Measurements from ENCODE around the gene FUBP3. TPM values are rescaled to one million over a fixed set of nuclear protein-coding genes. Genes with fewer than 3 reads are reported as not detected.

FUBP3 gene
- total and polyA plus RNA-seq, 4 experiments from 2014 or later, result 27.6 to 46.5 (median 40.4) TPM

DNA sequence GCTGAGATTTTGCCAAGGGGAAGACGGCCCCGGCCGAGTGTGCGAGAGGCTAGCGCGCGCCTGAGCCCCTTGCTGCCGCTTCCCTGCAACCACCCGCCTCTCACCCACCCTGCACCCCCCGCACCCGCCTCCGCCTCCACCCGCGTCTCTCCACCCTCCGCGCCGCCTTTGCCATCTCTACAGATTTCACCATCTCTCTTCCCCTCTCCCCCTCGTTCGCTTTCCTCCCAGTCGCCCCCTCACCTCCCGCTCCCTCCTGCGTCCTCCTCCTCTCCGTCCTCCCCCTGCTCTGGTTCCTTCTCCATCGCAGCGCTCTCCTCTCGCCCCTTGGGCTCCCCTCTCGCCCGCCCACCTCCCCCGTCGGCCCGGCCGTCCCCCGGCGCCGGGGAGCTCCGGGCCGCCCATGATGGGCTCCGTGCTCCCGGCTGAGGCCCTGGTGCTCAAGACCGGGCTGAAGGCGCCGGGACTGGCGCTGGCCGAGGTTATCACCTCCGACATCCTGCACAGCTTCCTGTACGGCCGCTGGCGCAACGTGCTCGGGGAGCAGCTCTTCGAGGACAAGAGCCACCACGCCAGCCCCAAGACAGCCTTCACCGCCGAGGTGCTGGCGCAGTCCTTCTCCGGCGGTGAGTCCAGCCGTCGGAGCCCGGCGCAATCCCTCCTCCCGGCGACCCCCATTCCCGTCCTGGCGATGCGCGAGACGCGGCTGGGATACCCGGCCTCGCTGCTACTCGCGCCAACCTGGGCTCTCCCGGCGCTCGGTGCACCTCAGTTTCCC, 85.1 kb downstream of the FUBP3 start, which contains the start of gene PRDM12:
PRDM12 (plus strand) TSS at position 344 of the 778 bp plus-strand sequence; CDS start at position 404, 60 bp downstream.
- Mint-ChIP-seq H3K9me3 (peaks cover 0 to 2% (median 0%) of the 10 kb centered on the region in 8 donors), H3K4me1 (peaks cover 5 to 29% (median 22%) of the 10 kb centered on the region in 4 donors), H3K36me3 (no peaks in the 10 kb centered on the region), H3K4me3 (peak within 1 kb of the TSS in 7 of 8 donors; percentile 46 to 83 (median 75)), H3K27ac (no peak within 1 kb of the TSS), H3K27me3 (peaks cover 38 to 42% of the 10 kb centered on the region in 2 donors)
- POLR2A ChIA-PET (ENCODE audit: partially characterized antibody), result no interaction called here
- intact Hi-C loops (cut with micrococcal nuclease), result no loop called here
- H3K9me3 ChIP-seq (ENCODE audit: control insufficient read depth in 1 of 2, low read length in 2 of 2), result no peaks in the 10 kb centered on the region
- no peak within 1 kb of the TSS for H3K27ac ChIP-seq (ENCODE audit: low read depth, low read length)
- no peaks in the 10 kb centered on the region for H3K36me3 ChIP-seq (ENCODE audit: insufficient read depth, low read length)
- H3K27me3 ChIP-seq (ENCODE audit: insufficient read depth, low read length), result peaks cover 29% of the 10 kb centered on the region
- CTCF ChIA-PET (ENCODE audit: partially characterized antibody), result no interaction called here
- H3K4me3 ChIP-seq (ENCODE audit: low read length in 2 of 2), result no peak within 1 kb of the TSS
- DNase-seq, result no peak
- peaks cover 53% of the 10 kb centered on the region for H3K4me1 ChIP-seq (ENCODE audit: insufficient read depth, low read length)

DNA sequence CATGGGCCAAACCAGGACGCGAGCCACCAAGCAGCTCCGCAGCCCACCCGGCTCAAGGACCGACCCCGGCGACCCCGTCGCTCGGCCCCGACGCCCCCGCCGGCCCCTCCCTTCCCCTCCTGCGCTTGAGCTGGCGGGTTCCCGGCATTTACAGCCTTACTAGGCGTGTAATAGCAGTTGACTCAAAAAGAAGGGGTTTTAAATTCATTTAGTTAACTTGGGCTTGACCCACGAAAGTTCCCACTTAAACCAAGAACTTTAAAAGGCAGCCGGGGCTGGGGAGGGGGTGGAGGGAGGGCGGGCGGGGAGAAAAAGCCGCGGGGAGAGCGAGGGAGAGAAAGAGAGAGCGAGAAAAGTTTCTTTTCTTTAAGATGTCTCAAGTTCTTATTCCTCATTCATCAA, 85.7 kb downstream of the FUBP3 start:
- peaks cover 5 to 29% (median 21%) of the 10 kb centered on the region in 4 donors for H3K4me1 Mint-ChIP-seq
- ChIA-PET POLR2A (ENCODE audit: partially characterized antibody) (no interaction called here), CTCF (ENCODE audit: partially characterized antibody) (no interaction called here)
- H3K4me1 ChIP-seq (ENCODE audit: insufficient read depth, low read length), result peaks cover 53% of the 10 kb centered on the region
- no peak overlapping the region for H3K27ac ChIP-seq (ENCODE audit: low read depth, low read length)
- H3K9me3 ChIP-seq (ENCODE audit: control insufficient read depth in 1 of 2, low read length in 2 of 2), result no peaks in the 10 kb centered on the region
- H3K36me3 ChIP-seq (ENCODE audit: insufficient read depth, low read length), result no peaks in the 10 kb centered on the region
- peaks cover 29% of the 10 kb centered on the region for H3K27me3 ChIP-seq (ENCODE audit: insufficient read depth, low read length)
- peaks cover 0 to 2% (median 0%) of the 10 kb centered on the region in 8 donors for H3K9me3 Mint-ChIP-seq
- intact Hi-C loops (cut with micrococcal nuclease), result no loop called here
- no peak for DNase-seq
- no peak overlapping the region for H3K4me3 ChIP-seq (ENCODE audit: low read length in 2 of 2)
- no peak overlapping the region for H3K27ac Mint-ChIP-seq
- peaks cover 36 to 40% of the 10 kb centered on the region in 2 donors for H3K27me3 Mint-ChIP-seq
- H3K4me3 Mint-ChIP-seq, result peak overlapping the region in 7 of 8 donors; percentile 46 to 83 (median 75)
- H3K36me3 Mint-ChIP-seq, result no peaks in the 10 kb centered on the region

DNA sequence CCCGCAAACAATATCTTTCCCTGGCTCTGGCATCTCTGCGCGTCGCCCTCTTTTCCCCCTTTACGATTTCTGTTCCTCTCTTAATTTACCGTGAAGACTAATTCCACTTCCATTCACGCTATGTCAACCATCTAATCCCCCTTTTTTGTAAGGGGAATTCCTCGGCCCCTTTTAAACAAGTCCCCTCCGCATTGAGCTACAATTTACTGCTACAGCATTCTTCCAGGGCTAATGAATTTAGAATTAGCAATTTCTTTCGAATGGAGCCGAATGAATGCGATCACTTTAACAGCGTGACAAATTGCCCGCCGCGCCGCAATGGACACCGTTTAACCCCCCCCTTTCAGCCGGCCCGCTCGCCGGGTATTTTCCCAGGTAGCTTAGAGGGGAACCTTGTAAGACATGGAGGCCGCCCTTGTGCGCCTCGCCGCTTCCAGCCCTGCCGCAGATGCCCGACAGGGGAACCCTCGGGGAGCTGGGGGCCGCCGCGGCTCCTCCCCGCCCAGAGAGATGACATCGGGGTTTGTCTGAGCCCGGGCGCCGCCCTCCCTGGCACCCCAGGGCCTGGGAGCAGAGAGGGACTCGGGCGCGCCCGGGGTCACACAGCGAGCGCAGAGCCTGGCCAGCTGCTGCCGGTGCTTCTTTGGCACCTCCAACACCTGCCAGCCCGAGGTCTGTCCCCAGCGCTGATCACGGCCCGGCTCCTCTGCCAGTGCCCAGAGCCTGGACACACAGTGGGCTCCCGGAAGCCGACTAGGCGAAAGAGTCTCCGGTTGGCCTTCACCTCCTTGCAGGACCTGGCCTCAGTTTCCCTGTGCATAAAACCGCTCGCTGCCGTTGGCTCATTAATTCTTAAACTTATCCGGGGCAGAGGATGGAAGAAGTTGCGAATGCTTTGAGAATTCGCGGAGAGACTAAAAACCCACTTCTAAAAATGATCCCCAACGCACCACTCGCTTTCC, 86.3 kb downstream of the FUBP3 start:
- ChIA-PET POLR2A (ENCODE audit: partially characterized antibody) (interaction anchor here (0.9 to 1.0 kb wide), 2 partner anchors 16 to 39 kb away, joined by 3 read pairs; no protein-coding TSS in a partner anchor), CTCF (ENCODE audit: partially characterized antibody) (no interaction called here)
- H3K27ac ChIP-seq (ENCODE audit: low read depth, low read length), result no peak overlapping the region
- DNase-seq, result no peak
- intact Hi-C loops (cut with micrococcal nuclease), result no loop called here
- H3K27me3 ChIP-seq (ENCODE audit: insufficient read depth, low read length), result peaks cover 29% of the 10 kb centered on the region
- Mint-ChIP-seq H3K27ac (no peak overlapping the region), H3K36me3 (no peaks in the 10 kb centered on the region), H3K9me3 (peaks cover 0 to 2% (median 0%) of the 10 kb centered on the region in 8 donors), H3K4me1 (peaks cover 5 to 29% (median 21%) of the 10 kb centered on the region in 4 donors), H3K4me3 (peak overlapping the region in 7 of 8 donors; percentile 46 to 83 (median 75)), H3K27me3 (peaks cover 35 to 43% of the 10 kb centered on the region in 2 donors)
- no peak overlapping the region for H3K4me3 ChIP-seq (ENCODE audit: low read length in 2 of 2)
- no peaks in the 10 kb centered on the region for H3K36me3 ChIP-seq (ENCODE audit: insufficient read depth, low read length)
- no peaks in the 10 kb centered on the region for H3K9me3 ChIP-seq (ENCODE audit: control insufficient read depth in 1 of 2, low read length in 2 of 2)
- H3K4me1 ChIP-seq (ENCODE audit: insufficient read depth, low read length), result peaks cover 52% of the 10 kb centered on the region

DNA sequence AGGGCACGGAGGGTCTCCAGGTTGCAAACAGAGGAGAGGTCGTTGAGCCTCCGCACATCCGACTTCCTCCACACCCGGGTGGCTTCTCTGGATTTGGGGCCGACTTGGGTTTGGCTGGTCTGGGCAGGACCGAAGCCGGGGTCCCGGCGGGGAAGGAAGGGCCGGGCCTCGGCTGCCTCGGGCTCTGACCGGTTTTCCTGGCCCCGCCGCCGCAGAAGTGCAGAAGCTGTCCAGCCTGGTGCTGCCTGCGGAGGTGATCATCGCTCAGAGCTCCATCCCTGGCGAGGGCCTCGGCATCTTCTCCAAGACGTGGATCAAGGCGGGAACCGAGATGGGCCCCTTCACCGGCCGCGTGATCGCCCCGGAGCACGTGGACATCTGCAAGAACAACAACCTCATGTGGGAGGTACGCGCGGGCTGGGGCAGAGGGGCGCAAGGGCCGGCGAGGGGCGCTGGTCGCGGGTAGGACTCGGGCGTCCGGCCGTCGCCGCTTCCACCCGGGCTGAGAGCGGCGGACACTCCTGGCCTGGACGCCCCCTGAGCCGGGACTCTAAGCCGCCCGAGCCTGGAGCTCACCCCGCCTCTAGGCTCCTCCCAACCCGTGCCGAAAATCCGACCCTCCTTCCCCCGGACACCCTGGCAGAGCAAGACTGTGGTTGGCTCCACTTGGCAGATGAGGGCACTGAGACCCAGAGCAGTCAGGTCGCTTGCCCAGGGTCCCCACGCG, 87.2 kb downstream of the FUBP3 start:
- ChIA-PET CTCF (ENCODE audit: partially characterized antibody) (no interaction called here), POLR2A (ENCODE audit: partially characterized antibody) (interaction anchor here (0.9 to 1.0 kb wide), 2 partner anchors 16 to 38 kb away, joined by 3 read pairs; no protein-coding TSS in a partner anchor)
- H3K27ac ChIP-seq (ENCODE audit: low read depth, low read length), result no peak overlapping the region
- intact Hi-C loops (cut with micrococcal nuclease), result no loop called here
- peaks cover 35 to 43% of the 10 kb centered on the region in 2 donors for H3K27me3 Mint-ChIP-seq
- no peak for DNase-seq
- peaks cover 43% of the 10 kb centered on the region for H3K4me1 ChIP-seq (ENCODE audit: insufficient read depth, low read length)
- peak overlapping the region in 2 of 8 donors; percentile 2 to 28 for H3K4me3 Mint-ChIP-seq
- H3K4me3 ChIP-seq (ENCODE audit: low read length in 2 of 2), result no peak overlapping the region
- peaks cover 5 to 29% (median 20%) of the 10 kb centered on the region in 4 donors for H3K4me1 Mint-ChIP-seq
- peaks cover 0 to 2% (median 0%) of the 10 kb centered on the region in 8 donors for H3K9me3 Mint-ChIP-seq
- no peaks in the 10 kb centered on the region for H3K9me3 ChIP-seq (ENCODE audit: control insufficient read depth in 1 of 2, low read length in 2 of 2)
- no peak overlapping the region for H3K27ac Mint-ChIP-seq
- peaks cover 22% of the 10 kb centered on the region for H3K27me3 ChIP-seq (ENCODE audit: insufficient read depth, low read length)
- H3K36me3 ChIP-seq (ENCODE audit: insufficient read depth, low read length), result no peaks in the 10 kb centered on the region
- no peaks in the 10 kb centered on the region for H3K36me3 Mint-ChIP-seq

DNA sequence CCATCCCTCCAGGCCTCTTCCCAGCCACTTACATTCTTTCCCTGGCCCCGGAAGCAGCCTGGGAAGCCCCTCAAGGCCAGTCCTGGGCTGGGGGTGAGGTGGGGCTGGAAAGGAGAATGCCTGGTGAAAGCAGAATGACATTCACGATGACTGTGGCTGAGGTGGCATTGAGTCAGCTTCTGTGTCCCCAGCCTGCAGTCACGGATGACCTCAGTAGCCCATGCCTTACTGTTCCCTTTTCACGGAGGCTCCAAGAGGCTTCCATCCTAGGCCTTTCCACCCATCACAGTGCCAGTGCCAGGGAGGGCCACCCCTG, 87.7 kb downstream of the FUBP3 start:
- H3K27ac Mint-ChIP-seq, result no peak overlapping the region
- H3K27me3 ChIP-seq (ENCODE audit: insufficient read depth, low read length), result peaks cover 17% of the 10 kb centered on the region
- intact Hi-C loops (cut with micrococcal nuclease), result no loop called here
- peaks cover 0 to 2% (median 0%) of the 10 kb centered on the region in 8 donors for H3K9me3 Mint-ChIP-seq
- no peaks in the 10 kb centered on the region for H3K9me3 ChIP-seq (ENCODE audit: control insufficient read depth in 1 of 2, low read length in 2 of 2)
- H3K27me3 Mint-ChIP-seq, result peaks cover 30 to 37% of the 10 kb centered on the region in 2 donors
- no peaks in the 10 kb centered on the region for H3K36me3 ChIP-seq (ENCODE audit: insufficient read depth, low read length)
- no peak overlapping the region for H3K4me3 ChIP-seq (ENCODE audit: low read length in 2 of 2)
- H3K36me3 Mint-ChIP-seq, result no peaks in the 10 kb centered on the region
- DNase-seq, result no peak
- ChIA-PET CTCF (ENCODE audit: partially characterized antibody) (no interaction called here), POLR2A (ENCODE audit: partially characterized antibody) (no interaction called here)
- H3K27ac ChIP-seq (ENCODE audit: low read depth, low read length), result no peak overlapping the region
- H3K4me3 Mint-ChIP-seq, result no peak overlapping the region
- H3K4me1 ChIP-seq (ENCODE audit: insufficient read depth, low read length), result peaks cover 38% of the 10 kb centered on the region
- peaks cover 5 to 24% (median 17%) of the 10 kb centered on the region in 4 donors for H3K4me1 Mint-ChIP-seq

DNA sequence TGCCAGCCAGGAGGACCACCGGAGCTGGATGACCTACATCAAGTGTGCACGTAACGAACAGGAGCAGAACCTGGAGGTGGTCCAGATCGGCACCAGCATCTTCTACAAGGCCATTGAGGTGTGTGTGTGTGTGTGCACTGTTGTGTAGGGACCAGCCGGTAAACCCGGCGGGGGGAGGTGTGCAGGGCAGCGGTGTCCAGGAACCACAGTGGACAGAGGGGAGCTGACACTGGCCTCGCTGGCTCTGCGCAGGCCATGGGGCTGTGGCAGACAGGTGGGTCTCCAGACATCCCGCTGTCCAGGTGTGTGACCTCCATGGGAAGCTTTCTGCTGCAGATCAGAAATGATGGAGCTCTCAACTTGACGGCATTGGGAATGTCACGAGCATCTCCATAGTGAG, 88.8 kb downstream of the FUBP3 start:
- POLR2A ChIA-PET (ENCODE audit: partially characterized antibody), result no interaction called here
- no peak for DNase-seq
- H3K9me3 Mint-ChIP-seq, result no peaks in the 10 kb centered on the region
- H3K9me3 ChIP-seq (ENCODE audit: control insufficient read depth in 1 of 2, low read length in 2 of 2), result no peaks in the 10 kb centered on the region
- H3K27ac ChIP-seq (ENCODE audit: low read depth, low read length), result no peak overlapping the region
- H3K4me1 Mint-ChIP-seq, result peaks cover 4 to 15% (median 9%) of the 10 kb centered on the region in 4 donors
- no peaks in the 10 kb centered on the region for H3K36me3 ChIP-seq (ENCODE audit: insufficient read depth, low read length)
- H3K36me3 Mint-ChIP-seq, result no peaks in the 10 kb centered on the region
- H3K27me3 ChIP-seq (ENCODE audit: insufficient read depth, low read length), result peaks cover 9% of the 10 kb centered on the region
- no peak overlapping the region for H3K27ac Mint-ChIP-seq
- H3K4me3 Mint-ChIP-seq, result no peak overlapping the region
- H3K4me3 ChIP-seq (ENCODE audit: low read length in 2 of 2), result no peak overlapping the region
- intact Hi-C loops (cut with micrococcal nuclease), result no loop called here
- peaks cover 23 to 31% of the 10 kb centered on the region in 2 donors for H3K27me3 Mint-ChIP-seq
- CTCF ChIA-PET (ENCODE audit: partially characterized antibody), result no interaction called here
- peaks cover 27% of the 10 kb centered on the region for H3K4me1 ChIP-seq (ENCODE audit: insufficient read depth, low read length)

Data from CD4-positive, alpha-beta memory T cell (primary cell).